HS-27A (cell line): ENCODE results near the gene ADIG.
"Not testable (repeated sequence)": the region's sequence is repeated elsewhere in the genome, so short reads cannot be mapped to it uniquely, and the experiment has no call there.

Source experiments
- DNase-seq: peaks from one replicate; pipeline ENCODE4 v3.0.0-alpha.2; 2012; ENCODE audit warnings: low read depth, missing footprints

Gene ADIG

DNA sequence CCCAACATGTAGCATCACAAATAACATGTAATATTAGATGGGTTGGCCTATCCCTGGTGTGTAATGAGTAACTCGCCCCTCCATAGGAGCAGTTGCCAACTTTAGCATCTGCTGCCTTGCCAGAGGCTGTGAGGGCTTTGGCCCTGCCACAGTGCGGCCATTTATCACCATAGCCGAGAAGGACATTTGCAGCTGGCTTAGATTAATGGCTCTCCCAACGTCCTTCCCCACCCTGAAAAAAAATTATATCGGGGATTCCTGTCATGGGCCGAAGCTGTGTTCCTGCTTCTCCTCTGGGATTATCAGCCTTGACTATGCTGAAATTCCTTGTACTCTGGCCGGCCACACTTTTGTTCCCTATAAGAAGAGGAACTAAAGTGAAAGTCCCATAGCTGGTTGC lies 7.6 kb upstream of the ADIG start:
- no peak for DNase-seq

DNA sequence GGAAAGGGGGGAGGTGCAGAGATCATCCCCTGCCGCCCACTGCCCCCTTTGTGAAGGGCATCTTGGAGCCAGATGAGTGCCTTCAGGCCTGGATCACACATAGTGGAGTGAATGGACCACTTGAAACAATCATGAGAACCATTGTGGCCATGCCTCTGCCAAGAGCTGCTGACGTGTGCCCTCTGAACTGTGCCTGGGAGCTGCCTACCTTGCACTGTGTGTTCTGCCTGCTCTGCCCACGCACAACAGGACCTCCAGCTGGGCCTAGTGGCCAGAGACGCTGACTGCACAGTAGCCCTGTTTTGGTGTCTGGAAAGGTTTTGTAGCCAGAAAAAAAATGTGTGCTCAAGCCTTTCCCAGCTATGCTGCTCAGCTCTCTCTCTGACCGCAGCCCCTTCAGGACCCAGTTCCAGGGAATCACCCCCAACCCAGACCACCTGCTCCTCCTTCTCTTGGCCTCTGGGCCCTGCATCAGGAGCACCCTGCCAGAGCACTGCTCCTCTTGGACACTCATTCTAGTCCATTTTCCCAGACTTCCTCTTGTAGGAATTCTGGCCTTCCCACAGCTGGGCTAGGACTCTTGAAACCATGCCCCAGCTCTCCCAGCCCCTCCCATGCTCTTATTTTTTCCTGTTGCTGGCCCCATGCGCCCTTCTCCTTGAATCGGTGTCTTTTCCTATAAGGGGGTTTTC lies 1.6 kb upstream of the ADIG start:
- DNase-seq, result no peak

DNA sequence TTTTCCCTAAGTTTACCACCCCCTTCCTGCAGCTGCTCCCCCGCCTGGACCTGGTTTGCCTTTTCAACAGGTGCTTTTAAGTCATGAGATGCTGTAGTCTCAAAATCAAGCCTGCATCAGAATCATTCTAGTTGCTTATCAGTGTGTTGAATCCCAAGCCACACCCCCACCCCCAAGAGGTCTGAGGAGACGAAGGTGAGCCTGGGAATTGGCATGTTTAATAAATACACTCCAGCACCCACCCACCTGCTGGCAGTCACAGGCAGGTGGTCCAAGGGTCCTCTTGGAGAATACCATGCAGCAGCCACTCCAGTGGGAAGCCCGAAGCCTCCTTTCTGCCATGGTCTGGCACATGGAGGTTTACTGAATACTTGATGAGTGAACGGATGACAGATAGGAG lies 1.1 kb upstream of the ADIG start:
- DNase-seq, result no peak

DNA sequence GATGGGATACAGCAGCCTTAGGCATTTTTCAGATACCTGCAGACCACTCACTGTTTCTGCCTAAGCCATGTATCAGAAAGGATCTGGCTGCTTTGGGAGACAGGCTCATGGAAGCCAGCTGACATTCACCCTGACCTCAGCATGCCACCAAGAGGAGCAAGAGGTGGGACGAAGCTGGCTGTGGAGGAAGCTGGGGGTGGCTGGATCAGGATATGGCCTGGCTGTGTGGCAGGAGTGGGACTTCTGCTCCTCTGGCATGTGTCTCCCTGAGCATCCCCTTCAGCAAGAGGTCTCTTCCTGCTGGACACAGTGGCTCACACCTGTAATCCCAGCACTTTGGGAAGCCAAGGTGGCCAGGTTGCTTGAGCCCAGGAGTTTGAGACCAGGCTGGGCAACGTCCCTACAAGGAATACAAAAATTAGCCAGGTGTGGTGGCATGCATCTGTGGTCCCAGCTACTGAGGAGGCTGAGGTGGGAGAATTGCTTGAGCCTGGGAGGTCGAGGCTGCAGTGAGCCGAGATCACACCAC lies 897 bp downstream of the ADIG start:
- DNase-seq, result no peak

DNA sequence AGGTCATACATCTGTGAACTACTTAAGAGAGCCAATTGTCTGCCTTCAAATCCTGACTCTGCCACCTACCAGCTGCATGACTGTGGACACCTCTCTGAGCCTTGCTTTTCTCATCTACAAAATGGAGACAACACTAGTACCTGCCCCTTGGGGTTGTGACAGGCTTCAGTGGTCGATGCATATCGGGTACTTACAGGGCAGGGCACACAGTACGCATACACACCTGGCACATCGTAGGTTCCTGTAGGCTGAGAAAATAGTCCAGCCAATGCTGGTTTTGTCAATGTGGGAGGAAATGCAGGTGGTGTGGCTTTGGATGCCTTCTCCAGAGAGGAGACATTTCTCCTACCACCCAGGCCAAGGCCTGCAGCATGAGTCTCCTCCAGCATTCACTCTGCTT lies 2.3 kb downstream of the ADIG start:
- no peak for DNase-seq

DNA sequence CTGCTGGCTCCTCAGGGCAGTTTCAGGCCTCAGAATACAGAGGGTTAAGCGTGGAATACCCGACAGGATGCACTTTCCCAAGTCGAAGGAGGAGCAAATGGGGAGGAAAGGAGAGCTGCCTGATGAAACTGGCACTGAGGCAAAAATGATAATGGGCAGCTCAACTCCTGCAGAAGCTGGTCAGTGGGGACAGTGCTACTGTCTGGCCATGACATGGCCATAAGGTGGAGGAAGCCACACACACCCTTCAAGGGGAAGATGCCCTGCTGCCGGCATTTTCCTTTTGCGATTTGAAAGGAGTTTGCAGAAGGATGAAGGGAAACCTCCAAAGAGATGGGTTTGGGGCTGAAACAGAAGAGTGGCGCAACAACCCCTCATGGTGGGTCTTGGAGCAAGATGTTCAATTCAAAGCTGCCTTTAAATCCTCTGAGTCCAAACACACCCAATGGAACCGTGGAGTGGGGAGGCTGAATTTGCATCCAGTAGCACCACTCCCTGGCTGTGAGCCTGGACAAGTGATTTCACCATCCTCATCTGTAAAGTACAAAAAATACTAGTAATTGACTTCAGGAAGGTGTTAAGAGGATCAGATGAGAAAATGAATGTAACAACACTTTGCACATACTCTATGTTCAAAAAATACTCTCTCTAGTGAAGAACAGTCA lies 3.2 kb downstream of the ADIG start:
- no peak for DNase-seq

DNA sequence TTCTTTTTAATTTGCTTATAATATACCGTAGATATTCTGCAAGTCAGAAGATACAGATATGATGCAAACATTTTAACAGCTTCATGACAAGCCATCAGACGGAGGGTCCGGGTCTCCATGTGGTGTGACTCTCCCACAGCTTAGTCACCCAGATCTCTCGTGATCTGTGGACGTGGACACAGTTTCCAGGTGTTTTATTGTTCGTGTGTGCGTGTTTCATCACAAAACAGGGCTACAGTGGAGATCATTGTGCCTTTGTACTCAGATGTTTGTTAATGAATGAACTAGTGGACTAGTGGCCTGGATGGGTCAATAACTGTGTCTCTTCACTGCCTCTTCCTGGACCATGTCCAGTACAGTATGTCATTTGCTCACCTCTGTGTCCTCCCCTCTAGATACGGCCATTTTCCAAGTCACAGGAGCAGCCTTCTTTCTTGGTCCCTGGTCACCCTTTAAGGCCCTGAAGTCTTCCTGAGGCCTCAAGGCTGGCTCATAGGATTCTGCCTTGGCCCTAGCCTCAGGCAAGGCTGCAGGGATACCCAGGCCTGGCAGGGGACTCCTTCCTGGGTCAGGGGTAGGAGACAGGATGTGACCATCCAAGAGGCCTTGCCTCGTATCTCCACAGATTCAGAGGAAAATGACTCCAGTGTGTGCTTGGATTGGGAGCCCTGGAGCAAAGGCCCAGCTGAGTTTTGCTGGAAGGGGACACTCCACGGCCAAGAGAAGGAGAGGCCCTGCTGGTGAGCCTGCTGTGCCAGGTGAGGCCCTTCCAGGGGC lies 4.6 kb downstream of the ADIG start:
- DNase-seq, result no peak

DNA sequence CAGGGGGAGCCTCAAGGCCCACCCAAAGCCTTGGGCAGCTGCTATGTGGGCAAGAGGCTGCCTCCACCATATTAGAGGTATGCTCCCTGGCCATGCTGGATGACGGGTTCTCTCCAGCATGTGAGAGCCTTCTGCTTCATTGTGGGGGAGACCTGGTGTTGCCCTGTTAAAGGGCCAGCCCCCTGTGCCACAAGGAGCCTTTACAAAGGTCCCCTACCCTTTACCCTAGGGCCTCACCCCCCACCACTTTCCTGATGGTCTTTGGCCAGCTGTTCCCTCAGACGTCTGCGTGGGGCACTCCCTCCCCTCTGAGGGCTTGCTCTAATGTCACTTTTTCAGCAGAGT lies 5.2 kb downstream of the ADIG start:
- DNase-seq, result no peak

DNA sequence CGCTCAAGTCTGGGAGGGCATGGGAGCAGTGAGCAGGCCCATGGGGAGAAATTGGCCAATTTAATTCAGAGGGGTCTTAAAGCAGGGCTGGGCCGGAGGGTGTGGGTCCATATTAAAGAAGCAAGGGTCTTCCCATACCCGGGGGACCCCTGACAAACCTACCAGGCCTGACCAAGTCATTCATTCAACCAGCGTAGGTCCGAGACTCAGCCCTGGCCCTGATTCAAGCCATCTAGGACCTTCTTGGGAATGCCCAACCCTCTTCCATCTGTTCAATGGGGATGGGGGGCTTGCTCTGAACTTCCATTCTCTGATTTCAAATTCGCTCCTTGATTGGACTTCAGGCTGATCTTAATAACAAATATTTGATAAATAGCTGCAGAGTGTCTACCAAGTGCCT lies 7.3 kb downstream of the ADIG start:
- no peak for DNase-seq

DNA sequence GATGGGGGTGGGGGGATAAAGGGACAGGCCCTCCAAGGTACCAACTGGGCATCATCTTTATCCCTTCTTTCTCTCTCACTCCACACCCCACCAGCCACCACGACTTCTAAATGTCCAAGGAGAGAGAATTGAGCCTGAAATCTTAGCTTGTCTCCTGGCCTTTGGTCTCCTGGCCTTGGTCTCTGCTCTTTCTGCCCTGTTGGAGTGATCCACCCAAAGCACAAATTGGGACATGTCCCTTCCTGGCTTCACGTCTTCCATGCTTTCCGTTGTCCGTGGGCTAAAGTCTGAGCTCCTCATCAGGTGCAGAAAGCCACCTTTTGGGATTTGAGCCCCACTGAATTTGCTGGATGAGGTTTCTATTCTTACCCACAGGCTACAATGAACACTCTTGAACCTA lies 8.4 kb downstream of the ADIG start:
- no peak for DNase-seq

DNA sequence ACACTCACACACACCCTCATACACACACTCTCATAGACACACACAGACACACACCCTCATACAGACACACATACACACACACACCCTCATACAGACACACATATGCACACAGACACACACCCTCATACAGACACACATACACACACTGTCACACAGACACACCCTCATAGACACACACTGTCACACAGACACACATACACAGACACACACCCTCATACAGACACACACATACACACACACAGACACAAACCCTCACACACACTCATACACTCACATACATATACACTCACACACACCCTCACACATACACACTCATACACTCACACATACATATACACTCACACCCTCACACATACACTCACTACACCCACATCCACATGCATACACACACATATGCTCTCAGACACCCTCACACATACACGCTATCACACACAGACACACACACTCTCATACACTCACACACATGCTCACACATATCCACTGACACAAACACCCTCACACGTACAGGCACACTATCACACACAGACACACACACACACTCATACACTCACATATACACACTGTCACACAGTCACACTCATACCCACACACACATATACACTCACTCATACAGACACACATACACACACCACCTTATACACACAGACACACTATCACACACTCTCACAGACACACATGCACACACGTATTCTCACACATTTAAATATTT lies 9.1 kb downstream of the ADIG start:
- no peak for DNase-seq

DNA sequence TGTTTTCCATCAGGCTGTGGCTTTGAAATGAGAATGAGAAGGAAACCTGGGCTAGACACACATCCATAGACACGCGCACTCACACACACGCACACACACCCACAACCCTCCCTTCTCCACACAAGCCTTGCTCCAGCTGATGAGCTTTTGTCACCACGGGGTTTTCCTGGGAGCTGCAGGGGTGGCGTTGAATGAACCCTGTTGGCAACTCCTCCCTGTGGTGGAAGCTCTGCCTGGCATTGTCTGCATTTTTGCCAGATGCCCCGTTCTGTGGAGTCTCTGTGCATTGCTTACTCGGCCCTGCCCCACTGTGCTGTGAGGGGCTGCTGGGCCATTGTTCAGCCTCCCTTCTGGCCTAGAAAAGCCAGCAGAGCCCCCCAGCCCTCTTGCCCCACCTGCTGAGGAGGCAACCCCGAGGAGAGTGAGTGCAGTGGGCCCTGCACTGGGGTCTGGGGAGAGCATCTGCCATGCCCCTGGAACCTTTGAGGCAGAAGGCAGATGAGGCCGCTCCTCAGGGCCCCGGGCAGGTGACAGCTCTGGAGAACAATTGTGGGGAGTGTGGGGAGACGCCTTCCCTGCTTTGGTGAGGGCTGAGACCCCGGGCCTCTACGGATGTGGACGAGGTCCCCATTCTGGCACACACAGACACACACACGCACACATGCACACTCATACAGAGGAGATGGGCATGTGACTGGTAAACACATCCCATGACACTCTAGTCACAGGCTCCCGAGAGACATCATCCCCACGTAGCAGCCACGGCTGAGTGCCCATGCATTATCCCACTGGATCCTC lies 9.9 kb downstream of the ADIG start:
- no peak for DNase-seq

DNA sequence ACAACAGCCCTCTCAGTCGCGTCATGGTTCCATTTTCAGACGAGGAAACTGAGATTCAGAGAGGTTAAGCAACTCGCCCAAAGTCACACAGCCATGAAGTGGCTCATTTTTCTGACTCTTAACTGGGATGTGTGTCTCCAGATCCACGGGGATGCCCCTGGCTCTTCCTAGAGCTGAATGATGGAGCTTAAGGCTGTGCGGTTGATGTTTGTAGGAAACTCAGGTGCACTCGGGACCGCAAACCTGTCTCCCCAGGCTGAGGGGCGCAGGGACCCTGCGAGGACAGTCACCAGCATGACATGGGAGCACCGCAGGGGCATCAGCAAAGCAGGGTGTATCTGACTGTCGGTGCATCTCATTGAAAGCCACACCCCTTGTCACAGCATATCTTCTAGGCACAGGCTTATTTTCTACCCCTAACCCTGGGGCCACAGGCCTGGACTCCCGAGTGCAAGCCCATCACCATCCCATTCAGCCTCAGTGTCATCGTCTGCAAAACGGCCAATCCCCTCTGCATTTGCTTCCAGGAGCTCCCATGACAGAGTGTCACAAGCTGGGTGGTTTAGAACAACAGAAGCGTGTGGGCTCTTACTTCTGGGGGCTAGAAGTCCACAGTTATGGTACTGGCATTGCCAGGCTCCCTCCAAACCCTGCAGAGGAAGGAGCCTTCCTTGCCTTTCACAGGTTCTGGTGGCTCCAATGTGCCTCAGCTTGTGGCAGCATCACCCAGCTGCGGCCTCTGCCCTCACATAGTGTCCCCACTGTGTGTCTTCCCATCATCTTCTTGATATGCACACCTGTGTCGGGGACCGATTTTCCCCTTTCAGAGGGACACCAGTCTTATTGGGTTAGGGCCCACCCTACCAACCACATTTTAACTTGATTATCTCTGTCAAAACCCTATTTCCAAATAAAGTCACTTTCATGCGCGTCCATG lies 10.7 kb downstream of the ADIG start:
- DNase-seq, result no peak

DNA sequence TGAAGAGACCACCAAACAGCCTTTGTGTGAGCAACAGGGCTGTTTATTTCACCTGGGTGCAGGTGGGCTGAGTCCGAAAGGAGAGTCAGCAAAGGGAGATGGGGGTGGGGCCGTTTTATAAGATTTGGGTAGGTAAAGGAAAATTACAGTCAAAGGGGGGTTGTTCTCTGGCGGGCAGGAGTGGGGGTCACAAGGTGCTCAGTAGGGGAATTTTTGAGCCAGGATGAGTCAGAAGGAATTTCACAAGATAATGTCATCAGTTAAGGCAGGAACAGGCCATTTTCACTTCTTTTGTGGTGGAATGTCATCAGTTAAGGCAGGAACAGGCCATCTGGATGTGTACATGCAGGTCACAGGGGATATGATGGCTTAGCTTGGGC lies 11.4 kb downstream of the ADIG start:
- DNase-seq, result not testable (repeated sequence)

DNA sequence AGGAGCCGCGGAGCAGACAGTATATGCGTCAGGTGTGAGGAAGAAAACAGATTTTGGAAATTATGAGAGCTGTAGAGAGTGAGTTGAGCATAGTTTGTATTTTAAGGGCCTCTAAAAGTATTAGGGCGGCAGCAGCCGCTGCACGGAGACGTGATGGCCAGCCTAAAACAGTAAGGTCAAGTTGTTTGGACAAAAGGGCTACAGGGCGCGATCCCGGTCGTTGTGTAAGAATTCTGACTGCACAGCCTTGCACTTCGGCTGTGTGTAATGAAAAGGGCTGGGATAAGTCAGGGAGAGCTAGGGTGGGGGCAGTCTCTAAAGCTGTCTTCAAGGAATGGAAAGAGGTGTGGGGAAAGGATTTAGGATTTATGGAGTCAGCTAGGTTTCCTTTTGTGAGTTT lies 13.3 kb downstream of the ADIG start:
- not testable (repeated sequence) for DNase-seq

DNA sequence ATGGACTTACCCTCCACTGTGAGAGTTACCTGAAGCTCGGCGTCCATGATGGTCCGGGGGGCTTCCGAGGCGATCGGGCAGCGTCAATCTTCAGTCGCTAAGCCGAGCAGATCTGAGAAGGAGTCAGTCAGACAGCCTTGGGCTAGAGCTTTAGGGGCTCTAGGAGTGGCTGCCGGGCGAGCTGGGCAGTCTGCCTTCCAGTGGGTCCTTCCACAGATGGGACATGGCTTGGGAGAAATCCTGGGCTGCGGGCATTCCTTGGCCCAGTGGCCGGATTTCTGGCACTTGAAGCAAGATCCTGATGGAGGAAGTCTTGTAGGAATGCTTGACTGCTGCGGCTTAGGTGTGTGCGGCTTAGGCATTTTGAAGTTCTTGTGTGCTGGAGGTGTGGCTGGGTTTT lies 14.9 kb downstream of the ADIG start:
- not testable (repeated sequence) for DNase-seq

DNA sequence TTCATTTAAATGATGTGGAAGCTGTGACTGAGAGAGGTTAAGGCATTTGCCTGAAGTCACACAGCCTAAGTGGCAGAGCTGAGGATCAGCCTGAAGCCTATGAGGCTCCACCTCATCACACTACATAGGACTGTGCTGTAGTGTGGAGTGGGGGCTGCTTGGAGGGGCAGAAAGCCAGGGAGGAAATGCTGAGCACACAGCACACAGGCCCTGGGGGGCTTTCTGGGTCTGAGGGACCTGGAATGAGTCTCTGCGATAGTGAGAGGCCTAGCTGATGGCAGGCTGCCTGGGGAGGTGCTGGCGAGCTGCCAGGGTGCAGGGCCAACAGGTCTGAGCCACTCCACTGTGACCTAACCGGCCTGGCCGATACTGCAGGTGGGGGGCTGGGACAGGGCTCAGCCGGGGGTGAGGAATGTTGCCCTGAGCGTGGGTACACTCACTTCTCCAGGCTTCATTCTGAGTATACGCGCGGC lies 18.4 kb downstream of the ADIG start:
- DNase-seq, result no peak

DNA sequence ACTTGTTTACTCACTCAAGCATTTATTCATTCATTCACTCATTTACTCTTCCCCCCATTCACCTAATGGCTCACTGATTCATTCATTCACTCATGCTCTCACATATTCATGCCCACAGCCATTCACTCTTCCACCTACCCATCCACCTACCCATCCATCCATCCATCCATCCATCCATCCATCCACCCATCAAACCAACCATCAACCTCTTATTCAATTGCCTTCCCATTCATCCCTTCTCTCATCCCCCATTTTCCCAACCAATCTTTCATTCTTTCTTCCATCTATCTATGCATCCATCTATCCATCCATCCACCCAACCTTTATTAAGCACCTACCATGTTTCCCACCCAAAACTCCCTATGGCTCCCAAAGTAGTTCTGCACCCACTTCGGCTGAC lies 19.1 kb downstream of the ADIG start:
- DNase-seq, result no peak

DNA sequence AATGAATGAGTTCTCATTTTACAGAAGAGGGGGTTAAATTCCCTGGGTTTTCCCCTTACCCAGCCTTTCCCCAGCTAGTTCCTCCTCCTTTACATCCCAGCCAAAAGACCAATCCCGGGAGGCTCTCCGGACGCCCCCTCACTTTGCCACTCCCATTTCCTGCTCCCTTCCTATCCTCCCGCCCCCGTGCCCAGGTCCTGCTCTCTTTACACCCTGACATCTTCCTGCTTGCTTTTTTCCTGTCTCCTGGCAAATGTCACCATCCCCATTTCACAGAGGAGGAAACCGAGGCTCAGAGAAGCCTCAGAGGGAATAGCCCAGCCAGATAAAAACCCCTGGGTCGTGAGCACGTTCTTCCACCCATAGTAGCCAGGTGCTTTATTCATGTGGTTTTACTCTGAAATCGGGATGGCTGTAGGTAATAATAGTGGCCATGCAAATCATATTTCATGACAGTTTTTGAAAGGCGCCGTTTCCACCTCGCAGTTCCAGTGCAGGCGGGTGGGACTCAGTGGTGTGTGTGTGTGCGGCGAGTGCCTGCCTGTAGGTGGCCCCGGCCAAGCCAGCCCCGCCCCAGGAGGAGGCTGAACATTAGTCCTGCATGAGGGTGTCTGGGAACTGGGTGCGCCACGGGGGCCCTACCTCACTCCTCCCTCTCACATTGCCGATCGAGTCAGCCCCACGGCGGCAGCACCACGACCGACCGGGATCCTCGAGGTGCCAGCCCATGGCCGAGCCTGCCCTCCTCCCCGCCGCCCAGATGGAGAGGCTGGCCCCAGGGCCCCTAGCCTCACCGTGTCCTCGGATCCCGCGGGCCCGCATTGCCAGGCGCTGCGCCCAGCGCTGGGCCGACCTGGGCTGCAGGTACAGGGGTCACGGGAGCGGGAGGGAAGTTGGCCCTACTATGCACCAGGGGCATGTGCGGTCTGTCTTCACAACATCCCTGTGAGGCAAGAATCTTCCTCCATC lies 20.5 kb downstream of the ADIG start, which contains the start of gene ARHGAP40:
Gene ARHGAP40, plus strand, starts transcription at position 594 of the 969 bp plus-strand sequence.
- no peak for DNase-seq
